AG10803 (cell line): ENCODE measurements around the gene NDEL1.

Experiments used
- DNase-seq: peaks from one replicate; pipeline ENCODE4 v3.0.0; 2010; ENCODE audit warnings: low read depth
- H3K4me3 ChIP-seq: 2 replicates; pipeline ENCODE4 v1.5.1; 2011; ENCODE audit warnings: mild to moderate bottlenecking, low read length, control low read depth
- TF ChIP-seq, protein P1 (sequence below): conservative IDR thresholded peaks from 2 replicates; pipeline ENCODE4 v1.5.1; 2011; ENCODE audit warnings: mild to moderate bottlenecking, low read length, control low read depth, inconsistent platforms

The NDEL1 gene

DNA sequence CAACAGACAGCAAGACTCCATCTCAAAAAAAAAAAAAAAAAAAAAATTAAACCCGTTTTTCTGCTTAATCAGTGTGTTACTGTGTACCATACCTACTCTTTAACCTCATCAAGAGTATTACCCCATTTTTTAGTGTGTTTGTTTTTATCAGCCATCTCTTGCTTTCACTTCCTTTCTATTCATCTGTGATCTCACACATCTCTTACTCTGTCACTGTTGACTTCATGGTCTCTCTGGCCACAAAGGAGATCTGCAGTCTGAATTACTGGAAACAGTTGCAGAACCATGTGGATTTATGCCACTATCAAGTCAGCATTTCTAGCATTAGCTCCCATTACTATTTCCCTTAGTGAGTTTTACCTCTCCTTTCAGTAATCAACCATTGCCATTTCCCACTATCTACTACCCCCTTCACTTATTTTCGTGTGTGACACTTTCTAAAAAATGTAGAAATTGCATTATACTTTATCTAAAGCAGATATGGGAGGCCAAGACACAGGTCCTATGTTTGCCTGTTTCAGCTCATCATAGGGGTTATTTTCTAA is 20.1 kb downstream of the NDEL1 start:
- no peak for DNase-seq
- TF ChIP-seq, protein P1, sequence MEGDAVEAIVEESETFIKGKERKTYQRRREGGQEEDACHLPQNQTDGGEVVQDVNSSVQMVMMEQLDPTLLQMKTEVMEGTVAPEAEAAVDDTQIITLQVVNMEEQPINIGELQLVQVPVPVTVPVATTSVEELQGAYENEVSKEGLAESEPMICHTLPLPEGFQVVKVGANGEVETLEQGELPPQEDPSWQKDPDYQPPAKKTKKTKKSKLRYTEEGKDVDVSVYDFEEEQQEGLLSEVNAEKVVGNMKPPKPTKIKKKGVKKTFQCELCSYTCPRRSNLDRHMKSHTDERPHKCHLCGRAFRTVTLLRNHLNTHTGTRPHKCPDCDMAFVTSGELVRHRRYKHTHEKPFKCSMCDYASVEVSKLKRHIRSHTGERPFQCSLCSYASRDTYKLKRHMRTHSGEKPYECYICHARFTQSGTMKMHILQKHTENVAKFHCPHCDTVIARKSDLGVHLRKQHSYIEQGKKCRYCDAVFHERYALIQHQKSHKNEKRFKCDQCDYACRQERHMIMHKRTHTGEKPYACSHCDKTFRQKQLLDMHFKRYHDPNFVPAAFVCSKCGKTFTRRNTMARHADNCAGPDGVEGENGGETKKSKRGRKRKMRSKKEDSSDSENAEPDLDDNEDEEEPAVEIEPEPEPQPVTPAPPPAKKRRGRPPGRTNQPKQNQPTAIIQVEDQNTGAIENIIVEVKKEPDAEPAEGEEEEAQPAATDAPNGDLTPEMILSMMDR = no peak
- no peak overlapping the region for H3K4me3 ChIP-seq

DNA sequence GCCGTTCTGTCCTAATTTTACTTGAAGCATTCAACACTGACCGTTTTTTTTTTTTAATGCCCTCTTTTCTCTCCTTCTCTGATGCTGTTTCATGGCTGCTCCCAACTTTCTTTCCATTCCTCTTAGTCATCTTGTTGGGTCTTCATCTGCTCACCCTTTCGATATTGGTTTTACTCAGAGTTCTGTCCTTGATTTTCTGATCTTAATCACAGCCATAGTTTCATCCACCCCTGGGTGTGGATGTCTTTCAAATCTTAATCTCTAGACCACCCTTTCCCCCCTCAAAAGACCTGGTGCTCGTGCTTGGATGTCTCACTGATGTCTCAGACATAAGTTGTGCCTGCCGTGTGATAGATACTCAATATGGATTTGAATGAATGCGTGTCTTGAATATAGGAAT is 22.4 kb downstream of the NDEL1 start:
- TF ChIP-seq, protein P1 = no peak
- no peak overlapping the region for H3K4me3 ChIP-seq
- no peak for DNase-seq

DNA sequence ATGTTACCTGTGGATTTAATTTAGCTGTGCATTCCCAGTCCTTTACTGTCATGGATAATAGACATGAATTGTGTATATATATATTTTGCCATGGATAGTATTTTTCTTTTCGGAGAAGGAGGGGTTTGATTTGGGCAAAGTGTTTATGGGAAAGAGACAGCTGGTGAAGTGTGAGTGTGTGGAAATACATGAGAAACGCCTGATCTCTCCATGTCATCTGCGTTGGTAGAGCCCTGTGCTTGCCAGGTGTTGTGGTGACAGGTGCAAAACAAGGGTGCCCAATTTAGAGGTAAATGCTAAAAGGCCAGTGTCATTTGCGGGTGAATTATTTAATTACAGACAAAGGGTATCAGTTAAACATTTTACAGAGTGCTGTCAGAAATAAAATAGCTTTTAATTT is 23.4 kb downstream of the NDEL1 start:
- TF ChIP-seq, protein P1 = no peak
- no peak overlapping the region for H3K4me3 ChIP-seq
- DNase-seq = no peak

DNA sequence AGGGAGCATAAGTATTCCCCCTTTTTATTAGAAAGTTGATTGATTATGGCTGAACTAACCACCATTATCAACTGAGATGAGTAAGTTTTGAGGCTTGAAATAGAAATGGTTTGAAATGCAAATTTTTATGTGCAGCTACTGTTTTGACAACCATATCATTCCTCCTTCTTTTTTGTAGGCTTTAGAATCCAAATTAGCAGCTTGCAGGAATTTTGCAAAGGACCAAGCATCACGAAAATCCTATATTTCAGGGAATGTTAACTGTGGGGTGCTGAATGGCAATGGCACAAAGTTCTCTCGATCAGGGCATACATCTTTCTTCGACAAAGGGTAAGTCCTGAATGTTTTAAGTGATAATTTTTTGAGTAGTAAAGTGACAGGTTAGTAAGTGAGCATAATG is 24.1 kb downstream of the NDEL1 start:
- TF ChIP-seq, protein P1 = no peak
- H3K4me3 ChIP-seq = no peak overlapping the region

DNA sequence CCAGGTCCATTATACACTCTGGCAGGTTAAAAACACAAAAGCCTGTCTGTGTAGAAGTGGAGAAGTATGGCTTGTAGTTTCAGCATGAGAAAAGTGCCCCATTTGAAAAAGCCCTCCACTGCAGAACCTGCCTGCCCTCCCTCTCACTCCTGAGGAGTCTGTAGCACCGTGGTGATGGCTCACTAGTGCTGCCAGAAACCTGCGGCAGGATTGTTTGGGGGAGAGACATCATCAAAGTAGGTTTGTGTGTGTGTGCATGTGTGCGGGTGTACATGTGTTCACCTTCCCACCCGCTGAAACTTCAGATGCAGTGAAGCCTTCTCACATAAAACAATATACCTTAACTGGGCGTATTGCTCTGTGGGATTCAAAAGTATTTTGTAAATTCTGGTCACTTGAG is 26.9 kb downstream of the NDEL1 start:
- no peak for DNase-seq
- TF ChIP-seq, protein P1 = no peak
- H3K4me3 ChIP-seq = no peak overlapping the region

More for the DNA sequence above, 24.1 kb downstream of the NDEL1 start:
- no peak for DNase-seq

DNA sequence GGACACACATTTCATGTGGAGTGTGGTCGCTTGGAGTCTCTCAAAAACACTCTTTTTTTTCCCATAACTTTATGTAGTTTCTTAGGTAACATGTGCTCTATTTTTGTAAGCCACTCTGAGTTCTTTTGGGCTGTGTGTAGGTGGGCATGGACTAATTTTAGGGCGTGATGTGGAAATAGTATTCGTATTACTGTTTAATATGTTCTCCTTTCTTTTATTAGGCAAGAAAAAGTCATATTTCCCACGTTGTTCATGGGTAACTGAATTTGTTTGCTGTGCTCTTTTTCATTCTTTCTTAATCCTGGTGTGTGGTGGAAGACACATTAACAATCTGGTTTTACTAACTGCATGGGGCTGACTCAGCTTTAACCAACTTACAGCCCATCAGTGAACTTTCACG is 27.4 kb downstream of the NDEL1 start:
- TF ChIP-seq, protein P1 = no peak
- H3K4me3 ChIP-seq = no peak overlapping the region
- DNase-seq = peak; percentile 95

DNA sequence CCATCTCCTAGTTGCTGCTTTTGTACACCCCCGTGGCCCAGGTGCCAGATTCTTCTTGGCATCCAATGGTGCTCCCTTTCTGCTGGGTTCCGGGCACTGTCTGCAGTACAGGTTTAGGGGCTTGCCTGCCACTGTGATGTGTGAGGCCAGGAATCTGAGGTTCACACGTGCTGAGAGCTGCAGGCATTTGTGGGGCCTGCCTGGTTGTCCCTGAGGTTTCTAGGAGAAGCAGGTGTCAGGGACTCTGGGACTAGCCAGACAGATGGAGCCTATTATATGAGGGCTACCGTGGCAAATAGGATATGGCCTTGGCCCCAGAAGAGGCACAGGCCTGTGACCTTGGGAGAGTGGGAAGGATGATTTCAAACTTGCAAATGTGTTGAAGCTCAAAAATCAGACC is 29.3 kb downstream of the NDEL1 start:
- TF ChIP-seq, protein P1 = no peak

More for the DNA sequence above, 29.3 kb downstream of the NDEL1 start:
- DNase-seq = no peak
- no peak overlapping the region for H3K4me3 ChIP-seq
